ENCODE data around the gene UNC5C. TPM values are rescaled to one million over a fixed set of nuclear protein-coding genes. Genes with fewer than 3 reads are reported as not detected.

Gene UNC5C
- total and polyA plus RNA-seq, 2 donors, result 3.7 to 31.5 TPM

DNA sequence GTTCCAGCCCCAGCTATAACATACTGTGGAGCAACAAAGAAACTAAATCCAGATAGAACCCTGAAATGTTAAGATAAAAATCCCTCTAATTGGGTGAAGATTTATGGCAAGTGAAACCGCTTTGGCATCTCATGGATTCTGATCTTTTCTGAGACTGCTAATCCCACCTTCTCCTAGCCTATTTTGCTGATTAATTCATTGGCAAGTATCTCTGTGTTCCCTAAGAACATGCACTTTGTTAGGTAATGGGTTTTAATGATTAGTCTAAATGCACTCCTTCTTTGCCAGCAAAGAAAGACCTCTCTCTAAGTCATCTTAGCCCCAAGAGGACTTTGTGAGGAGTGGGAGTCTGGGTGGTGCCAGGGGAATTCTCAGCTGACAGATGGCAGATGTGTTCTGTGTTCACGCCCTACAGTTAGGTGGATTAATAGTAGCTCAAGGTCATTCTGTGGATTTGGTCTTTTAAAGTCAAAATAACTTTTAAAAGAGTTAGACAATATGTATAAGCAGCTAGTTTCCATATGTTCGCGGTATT lies 171.3 kb downstream of the UNC5C start:
- WGBS, result 95% methylated on average over 4 of the region's 4 CpGs
- Histone ChIP-seq H3K36me3 (ENCODE audit: insufficient read depth) (no peaks in the 10 kb centered on the region), H3K27ac (ENCODE audit: low read depth) (no peak overlapping the region), H3K4me1 (ENCODE audit: insufficient read depth) (no peaks in the 10 kb centered on the region), H3K4me3 (ENCODE audit: low read depth, low read length) (no peak overlapping the region)
- no peak for DNase-seq (ENCODE audit: extremely low spot score)

GRCh38 chr4:95371476-95372224 lies 177.1 kb downstream of the UNC5C start:
- Histone ChIP-seq H3K4me1 (ENCODE audit: insufficient read depth) (no peaks in the 10 kb centered on the region), H3K4me3 (ENCODE audit: low read depth, low read length) (no peak overlapping the region), H3K36me3 (ENCODE audit: insufficient read depth) (no peaks in the 10 kb centered on the region), H3K27ac (ENCODE audit: low read depth) (no peak overlapping the region)
- no peak for DNase-seq (ENCODE audit: extremely low spot score)
- 89% methylated on average over 3 of the region's 3 CpGs for WGBS

- no peak overlapping the region for H3K4me3 ChIP-seq (ENCODE audit: low read depth, low read length)
- no peak overlapping the region for H3K27ac ChIP-seq (ENCODE audit: low read depth)
- no peak for DNase-seq (ENCODE audit: extremely low spot score)
- 73% methylated on average over 2 of the region's 2 CpGs for WGBS
- peaks cover 1% of the 10 kb centered on the region for H3K4me1 ChIP-seq (ENCODE audit: insufficient read depth)
- H3K36me3 ChIP-seq (ENCODE audit: insufficient read depth), result no peaks in the 10 kb centered on the region
Measured at GRCh38 chr4:95367824-95368223, 180.9 kb downstream of the UNC5C start.

DNA sequence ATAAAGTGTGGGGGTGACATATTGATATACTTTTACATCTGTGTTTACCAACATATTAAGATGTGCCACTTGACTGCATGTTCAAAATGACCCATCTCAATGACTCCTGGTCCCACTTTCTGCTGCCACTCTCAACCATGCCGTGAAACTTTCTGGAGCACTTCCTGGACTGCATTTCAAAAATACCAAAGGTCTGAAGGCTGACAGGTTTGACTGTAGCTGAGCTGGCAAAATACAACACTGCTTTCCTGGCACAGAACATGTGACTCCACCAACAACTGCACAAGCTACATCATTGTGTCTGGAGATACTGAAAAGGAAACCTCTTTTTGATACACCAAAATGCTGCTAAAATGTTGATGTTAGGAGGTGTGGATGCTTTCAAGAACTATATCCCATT lies 184.8 kb downstream of the UNC5C start:
- WGBS, result 63% methylated on average over 1 of the region's 1 CpG
- Histone ChIP-seq H3K4me1 (ENCODE audit: insufficient read depth) (peaks cover 1% of the 10 kb centered on the region), H3K27ac (ENCODE audit: low read depth) (no peak overlapping the region), H3K4me3 (ENCODE audit: low read depth, low read length) (no peak overlapping the region), H3K36me3 (ENCODE audit: insufficient read depth) (no peaks in the 10 kb centered on the region)
- no peak for DNase-seq (ENCODE audit: extremely low spot score)

GRCh38 chr4:95363559-95363925 lies 185.2 kb downstream of the UNC5C start:
- WGBS, result 71% methylated on average over 2 of the region's 2 CpGs
- no peak overlapping the region for H3K27ac ChIP-seq (ENCODE audit: low read depth)
- DNase-seq (ENCODE audit: extremely low spot score), result no peak

GRCh38 chr4:95362906-95363558 lies 185.7 kb downstream of the UNC5C start:
- no peak overlapping the region for H3K27ac ChIP-seq (ENCODE audit: low read depth)
- 18% methylated on average over 7 of the region's 7 CpGs for WGBS
- no peaks in the 10 kb centered on the region for H3K36me3 ChIP-seq (ENCODE audit: insufficient read depth)
- DNase-seq (ENCODE audit: extremely low spot score), result peak; percentile 6
- H3K4me1 ChIP-seq (ENCODE audit: insufficient read depth), result peaks cover 1% of the 10 kb centered on the region
- no peak overlapping the region for H3K4me3 ChIP-seq (ENCODE audit: low read depth, low read length)

More at GRCh38 chr4:95363559-95363925, 185.2 kb downstream of the UNC5C start:
- Histone ChIP-seq H3K36me3 (ENCODE audit: insufficient read depth) (no peaks in the 10 kb centered on the region), H3K4me3 (ENCODE audit: low read depth, low read length) (no peak overlapping the region), H3K4me1 (ENCODE audit: insufficient read depth) (peaks cover 1% of the 10 kb centered on the region)

DNA sequence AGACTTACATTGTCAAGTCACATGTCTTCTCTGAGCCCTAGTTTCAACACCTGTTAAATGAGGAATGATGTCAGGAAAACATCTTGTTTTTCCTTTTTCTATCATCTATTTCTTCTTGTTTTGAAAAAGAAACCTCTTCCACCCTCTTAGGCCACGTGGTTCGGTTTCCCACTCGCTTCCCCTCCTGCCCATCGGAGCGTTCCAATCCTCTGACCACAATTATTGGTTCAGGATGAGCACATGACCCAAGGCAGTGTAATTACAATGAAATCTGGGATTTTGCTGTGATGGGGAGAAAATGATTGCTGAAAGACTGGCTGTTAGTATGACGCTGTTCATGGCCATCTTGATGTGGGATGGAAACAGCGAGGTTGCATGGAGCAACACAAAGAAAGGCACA lies 186.7 kb downstream of the UNC5C start:
- no peak overlapping the region for H3K27ac ChIP-seq (ENCODE audit: low read depth)
- no peak overlapping the region for H3K4me3 ChIP-seq (ENCODE audit: low read depth, low read length)
- no peaks in the 10 kb centered on the region for H3K36me3 ChIP-seq (ENCODE audit: insufficient read depth)
- no peak for DNase-seq (ENCODE audit: extremely low spot score)
- 97% methylated on average over 7 of the region's 7 CpGs for WGBS
- H3K4me1 ChIP-seq (ENCODE audit: insufficient read depth), result peaks cover 1% of the 10 kb centered on the region

DNA sequence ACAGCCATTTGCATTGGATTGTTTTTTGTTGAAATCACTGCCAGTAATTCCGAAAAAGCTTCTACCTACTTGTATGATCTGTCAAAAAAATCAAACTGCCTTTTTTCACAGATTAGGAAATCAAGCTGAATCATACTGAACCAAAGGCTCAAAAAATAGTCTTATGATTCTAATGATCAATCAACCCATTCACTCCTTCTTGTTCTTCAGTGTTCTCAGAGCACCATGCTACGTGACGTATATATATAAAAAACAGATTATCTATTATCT lies 187.1 kb downstream of the UNC5C start:
- Histone ChIP-seq H3K4me1 (ENCODE audit: insufficient read depth) (peaks cover 1% of the 10 kb centered on the region), H3K36me3 (ENCODE audit: insufficient read depth) (no peaks in the 10 kb centered on the region), H3K4me3 (ENCODE audit: low read depth, low read length) (no peak overlapping the region), H3K27ac (ENCODE audit: low read depth) (no peak overlapping the region)
- 94% methylated on average over 3 of the region's 3 CpGs for WGBS
- DNase-seq (ENCODE audit: extremely low spot score), result no peak

- H3K4me1 ChIP-seq (ENCODE audit: insufficient read depth), result peaks cover 1% of the 10 kb centered on the region
- 69% methylated on average over 7 of the region's 7 CpGs for WGBS
- no peaks in the 10 kb centered on the region for H3K36me3 ChIP-seq (ENCODE audit: insufficient read depth)
Measured at GRCh38 chr4:95360906-95361695, 187.7 kb downstream of the UNC5C start.

DNA sequence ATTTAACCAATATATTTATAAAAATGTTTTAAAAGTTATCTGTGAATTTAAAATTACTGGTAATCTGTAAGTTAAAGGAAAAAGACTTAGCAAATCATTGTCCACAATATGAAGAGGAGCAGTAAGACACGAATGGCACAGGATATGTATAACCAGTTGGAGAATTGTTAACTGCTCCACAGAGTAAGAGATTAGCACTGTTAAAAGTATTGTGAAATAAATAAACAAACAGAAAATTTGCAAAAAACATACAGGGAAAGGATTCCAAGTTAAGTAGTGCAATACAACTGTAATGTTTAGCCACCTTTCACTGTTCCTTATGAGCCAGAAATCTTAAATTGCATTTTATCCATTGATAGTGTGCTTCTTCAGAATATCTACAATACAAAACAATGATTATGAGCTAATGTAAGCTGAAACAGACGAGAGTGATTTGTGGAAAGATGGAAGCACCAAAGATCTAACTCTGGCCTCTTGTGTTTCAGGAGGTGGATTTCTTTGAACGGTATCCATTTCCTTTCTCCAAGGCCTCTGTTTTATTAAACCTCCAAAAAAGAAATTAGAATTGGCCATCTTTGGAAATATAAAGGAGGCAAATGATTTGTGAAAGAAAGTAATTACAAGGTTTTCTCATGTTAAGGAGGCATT lies 188.4 kb downstream of the UNC5C start:
- DNase-seq (ENCODE audit: extremely low spot score), result no peak
- Histone ChIP-seq H3K4me1 (ENCODE audit: insufficient read depth) (no peaks in the 10 kb centered on the region), H3K36me3 (ENCODE audit: insufficient read depth) (no peaks in the 10 kb centered on the region), H3K4me3 (ENCODE audit: low read depth, low read length) (no peak overlapping the region), H3K27ac (ENCODE audit: low read depth) (no peak overlapping the region)
- WGBS, result 64% methylated on average over 3 of the region's 3 CpGs

More at GRCh38 chr4:95360906-95361695, 187.7 kb downstream of the UNC5C start:
- Histone ChIP-seq H3K27ac (ENCODE audit: low read depth) (no peak overlapping the region), H3K4me3 (ENCODE audit: low read depth, low read length) (no peak overlapping the region)
- DNase-seq (ENCODE audit: extremely low spot score), result no peak

- H3K36me3 ChIP-seq (ENCODE audit: insufficient read depth), result no peaks in the 10 kb centered on the region
- 35% methylated on average over 1 of the region's 1 CpG for WGBS
- no peaks in the 10 kb centered on the region for H3K4me1 ChIP-seq (ENCODE audit: insufficient read depth)
- H3K27ac ChIP-seq (ENCODE audit: low read depth), result no peak overlapping the region
- H3K4me3 ChIP-seq (ENCODE audit: low read depth, low read length), result no peak overlapping the region
- no peak for DNase-seq (ENCODE audit: extremely low spot score)
Measured at GRCh38 chr4:95358421-95358820, 190.4 kb downstream of the UNC5C start.

DNA sequence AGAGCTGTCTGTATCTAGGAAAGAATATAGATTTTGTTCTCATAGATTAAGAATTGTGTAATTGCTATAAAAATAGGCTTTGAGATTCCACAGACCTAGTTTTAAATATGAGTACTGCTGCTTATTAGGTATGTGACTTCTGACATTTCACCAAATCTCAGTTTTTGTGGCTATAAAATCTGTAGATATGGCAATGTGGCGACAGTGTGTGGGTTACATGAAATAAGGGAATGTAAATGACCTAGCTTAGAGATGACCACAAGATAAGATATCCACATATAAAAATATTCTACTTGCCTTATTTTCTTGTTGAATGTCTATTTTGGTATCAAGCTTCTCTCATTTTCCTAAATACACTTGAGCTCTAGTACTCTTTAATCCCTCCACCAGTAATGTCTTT lies 193.8 kb downstream of the UNC5C start:
- Histone ChIP-seq H3K4me3 (ENCODE audit: low read depth, low read length) (no peak overlapping the region), H3K27ac (ENCODE audit: low read depth) (no peak overlapping the region), H3K4me1 (ENCODE audit: insufficient read depth) (no peaks in the 10 kb centered on the region), H3K36me3 (ENCODE audit: insufficient read depth) (no peaks in the 10 kb centered on the region)
- 91% methylated on average over 1 of the region's 1 CpG for WGBS
- no peak for DNase-seq (ENCODE audit: extremely low spot score)

DNA sequence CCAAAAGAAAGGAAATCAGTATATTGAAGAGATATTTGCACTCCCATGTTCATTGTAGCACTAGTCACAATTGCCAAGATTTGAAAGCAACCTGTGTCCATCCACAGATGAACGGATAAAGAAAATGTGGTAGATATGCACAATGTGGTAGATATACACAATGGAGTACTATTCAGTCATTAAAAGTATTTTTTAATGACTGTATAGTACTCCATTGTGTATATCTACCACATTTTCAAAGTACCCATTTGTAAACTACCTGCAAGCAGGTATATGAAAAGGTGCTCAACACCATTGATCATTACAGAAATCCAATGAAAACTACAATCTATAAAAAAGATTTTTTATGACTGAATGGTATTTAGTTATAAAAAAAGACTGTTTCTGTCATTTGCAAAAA lies 200.4 kb downstream of the UNC5C start:
- Histone ChIP-seq H3K27ac (ENCODE audit: low read depth) (no peak overlapping the region), H3K36me3 (ENCODE audit: insufficient read depth) (no peaks in the 10 kb centered on the region), H3K4me1 (ENCODE audit: insufficient read depth) (no peaks in the 10 kb centered on the region), H3K4me3 (ENCODE audit: low read depth, low read length) (no peak overlapping the region)
- DNase-seq (ENCODE audit: extremely low spot score), result no peak
- 97% methylated on average over 1 of the region's 1 CpG for WGBS

All from urinary bladder (tissue), 4 donors.